HL-60 (cell line): ENCODE data around the gene INTS7.

Experiments used
- POLR2AphosphoS5 ChIP-seq: IDR thresholded peaks from 2 replicates; pipeline ENCODE4 v1.6.1; 2012; ENCODE audit warnings: low read depth
- SPI1 ChIP-seq: IDR thresholded peaks from 2 replicates; pipeline ENCODE4 v1.6.1; 2012; ENCODE audit warnings: low read depth, mild to moderate bottlenecking, borderline replicate concordance
- TF ChIP-seq, protein P1 (sequence below): IDR thresholded peaks from one replicate; pipeline ENCODE4 v1.5.1; 2011; ENCODE audit warnings: low read length, control low read depth, inconsistent platforms; ENCODE audit not compliant: insufficient read depth

GRCh38 chr1:212039622-212040021 lies 4.3 kb upstream of the INTS7 start:
- TF ChIP-seq, protein P1, sequence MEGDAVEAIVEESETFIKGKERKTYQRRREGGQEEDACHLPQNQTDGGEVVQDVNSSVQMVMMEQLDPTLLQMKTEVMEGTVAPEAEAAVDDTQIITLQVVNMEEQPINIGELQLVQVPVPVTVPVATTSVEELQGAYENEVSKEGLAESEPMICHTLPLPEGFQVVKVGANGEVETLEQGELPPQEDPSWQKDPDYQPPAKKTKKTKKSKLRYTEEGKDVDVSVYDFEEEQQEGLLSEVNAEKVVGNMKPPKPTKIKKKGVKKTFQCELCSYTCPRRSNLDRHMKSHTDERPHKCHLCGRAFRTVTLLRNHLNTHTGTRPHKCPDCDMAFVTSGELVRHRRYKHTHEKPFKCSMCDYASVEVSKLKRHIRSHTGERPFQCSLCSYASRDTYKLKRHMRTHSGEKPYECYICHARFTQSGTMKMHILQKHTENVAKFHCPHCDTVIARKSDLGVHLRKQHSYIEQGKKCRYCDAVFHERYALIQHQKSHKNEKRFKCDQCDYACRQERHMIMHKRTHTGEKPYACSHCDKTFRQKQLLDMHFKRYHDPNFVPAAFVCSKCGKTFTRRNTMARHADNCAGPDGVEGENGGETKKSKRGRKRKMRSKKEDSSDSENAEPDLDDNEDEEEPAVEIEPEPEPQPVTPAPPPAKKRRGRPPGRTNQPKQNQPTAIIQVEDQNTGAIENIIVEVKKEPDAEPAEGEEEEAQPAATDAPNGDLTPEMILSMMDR: no peak
- no peak for TF ChIP-seq POLR2AphosphoS5
- TF ChIP-seq SPI1: no peak
